Right kidney (tissue), 1 donor: ENCODE data around the gene PLP2.

Experiments used
- DNase-seq: peaks from one replicate; pipeline ENCODE4 v3.0.0-alpha.2; 2016

PLP2 gene

DNA sequence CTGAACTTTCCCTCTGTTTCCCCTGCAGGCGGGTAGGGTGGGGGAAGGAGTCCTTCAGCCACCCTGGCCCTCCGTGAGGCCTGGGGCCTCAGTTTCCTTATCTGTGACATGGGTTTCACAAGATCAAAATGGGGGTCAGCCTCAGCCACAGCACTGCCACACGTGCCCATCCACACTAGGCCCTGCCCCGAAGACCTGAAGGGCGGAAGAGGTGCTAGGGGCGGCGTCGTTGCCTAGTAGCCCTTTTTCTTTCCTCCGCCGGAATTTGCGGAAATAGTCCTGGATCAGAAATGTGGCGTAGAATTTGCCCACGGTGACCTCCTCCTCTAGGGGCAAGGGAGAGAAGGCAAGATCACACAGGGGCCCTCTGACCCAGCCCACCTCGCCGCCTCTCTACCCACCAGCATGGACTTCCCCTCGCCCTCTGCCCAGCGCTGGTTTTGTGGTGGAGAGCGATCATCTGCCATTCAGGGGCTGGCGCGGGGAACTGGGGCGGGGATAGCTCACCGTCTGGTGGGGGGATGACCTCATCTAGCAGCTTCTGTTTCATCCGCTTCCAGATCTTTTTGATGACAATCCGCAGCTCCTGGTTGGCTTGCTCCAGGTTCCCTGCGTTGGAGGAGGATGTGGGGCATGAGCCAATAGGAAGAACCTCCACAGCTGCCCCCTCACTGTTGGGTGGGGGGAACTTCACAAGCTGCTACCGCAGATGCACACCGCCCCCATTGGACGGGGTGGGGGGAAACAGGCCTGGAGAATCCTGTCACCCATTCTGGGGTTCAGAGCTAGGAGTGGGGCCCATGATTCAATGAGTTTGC, 37.9 kb downstream of the PLP2 start:
- no peak for DNase-seq

DNA sequence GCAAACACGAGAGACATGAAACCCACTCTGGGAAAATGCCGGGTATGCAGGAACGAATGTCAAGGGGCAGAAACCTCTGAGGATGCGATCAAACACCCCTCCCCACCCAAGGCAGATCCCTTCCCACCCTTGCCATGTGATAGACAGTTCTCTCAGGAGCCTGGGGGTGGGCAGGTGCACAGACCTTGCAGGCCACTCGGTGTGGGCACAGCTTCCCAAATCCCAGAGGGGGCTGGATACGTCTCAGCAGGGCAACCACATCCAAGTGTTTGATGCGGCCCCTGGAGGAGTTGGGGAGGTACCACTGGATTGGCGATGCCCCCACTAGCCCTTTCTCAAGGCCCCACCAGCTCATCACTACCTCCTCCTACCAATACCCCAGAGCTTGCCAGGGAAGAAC, 38.7 kb downstream of the PLP2 start:
- no peak for DNase-seq

DNA sequence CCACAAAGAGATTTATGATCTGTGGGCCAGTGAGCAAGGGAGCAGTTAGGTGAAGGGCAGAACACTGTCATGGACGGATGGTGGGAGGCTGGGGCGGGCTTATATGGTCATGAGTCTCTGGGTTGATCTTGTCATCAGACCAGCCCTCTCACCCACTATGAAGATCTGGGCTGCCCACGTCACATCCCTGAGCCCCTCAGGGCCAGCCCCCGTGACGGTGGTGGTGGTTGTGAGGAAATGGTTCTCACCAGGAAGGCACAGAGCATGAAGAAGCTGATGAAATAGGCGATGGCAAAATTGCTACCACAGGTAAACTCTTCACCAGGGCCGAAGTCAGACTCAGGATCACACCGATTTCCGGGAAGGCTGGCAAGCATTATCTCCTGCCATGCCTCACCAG, 39.4 kb downstream of the PLP2 start:
- DNase-seq, result no peak

DNA sequence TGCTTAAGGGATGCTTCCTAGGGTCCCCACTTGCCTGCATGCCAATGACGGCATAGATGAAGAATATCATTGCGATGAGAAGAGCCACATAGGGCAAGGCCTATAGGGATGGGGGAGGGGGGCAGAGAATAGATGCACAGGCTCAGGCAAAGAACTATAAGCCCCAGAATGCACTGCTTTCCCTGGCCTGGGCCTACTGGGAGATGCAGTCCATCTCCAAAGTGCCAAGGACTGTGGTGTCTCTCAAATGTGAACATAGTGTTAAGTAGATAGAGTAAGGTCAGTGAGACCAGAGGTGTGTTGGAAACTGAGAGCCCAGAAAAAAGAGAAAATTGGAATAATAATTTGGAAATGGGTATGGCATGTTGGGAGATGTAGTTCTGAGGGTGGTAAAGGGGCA, 40.5 kb downstream of the PLP2 start:
- DNase-seq, result no peak

DNA sequence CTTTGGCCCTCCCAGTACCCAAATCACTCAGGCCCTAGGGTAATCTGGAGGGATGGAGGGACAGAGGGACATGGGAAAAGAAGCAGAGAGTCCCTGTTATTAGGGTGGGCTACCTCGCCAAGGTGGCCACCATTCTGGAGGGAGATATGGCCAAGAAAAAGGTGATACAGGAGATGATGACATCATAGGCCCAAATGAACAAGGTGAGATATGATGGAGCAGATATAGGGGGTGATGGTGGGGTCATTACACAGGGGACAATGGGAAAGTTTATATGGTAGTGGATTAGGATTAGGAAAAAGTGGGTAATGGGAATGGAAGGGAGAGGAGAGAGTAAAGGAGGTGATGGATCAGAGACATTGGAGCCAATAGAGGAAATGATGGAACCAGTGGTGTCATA, 41.2 kb downstream of the PLP2 start:
- no peak for DNase-seq

DNA sequence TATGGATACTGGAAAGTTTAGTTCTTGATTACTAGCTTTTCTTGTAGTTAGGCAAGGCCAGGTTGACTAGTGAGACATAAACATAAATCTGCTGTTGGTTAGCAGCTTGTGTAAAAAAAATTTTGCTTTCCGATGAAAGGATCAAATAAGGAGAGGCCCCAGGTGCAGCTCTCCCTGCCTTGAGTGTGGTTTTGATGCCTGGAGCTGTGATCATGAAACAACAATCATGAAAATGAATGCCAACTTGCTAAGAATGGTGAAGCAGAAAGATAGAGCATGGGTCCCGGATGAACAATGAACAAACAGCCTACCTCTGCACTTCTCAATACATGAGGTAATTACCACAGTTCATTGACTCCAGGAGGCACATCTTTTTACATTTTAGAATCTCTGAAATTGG, 42.7 kb downstream of the PLP2 start:
- no peak for DNase-seq

DNA sequence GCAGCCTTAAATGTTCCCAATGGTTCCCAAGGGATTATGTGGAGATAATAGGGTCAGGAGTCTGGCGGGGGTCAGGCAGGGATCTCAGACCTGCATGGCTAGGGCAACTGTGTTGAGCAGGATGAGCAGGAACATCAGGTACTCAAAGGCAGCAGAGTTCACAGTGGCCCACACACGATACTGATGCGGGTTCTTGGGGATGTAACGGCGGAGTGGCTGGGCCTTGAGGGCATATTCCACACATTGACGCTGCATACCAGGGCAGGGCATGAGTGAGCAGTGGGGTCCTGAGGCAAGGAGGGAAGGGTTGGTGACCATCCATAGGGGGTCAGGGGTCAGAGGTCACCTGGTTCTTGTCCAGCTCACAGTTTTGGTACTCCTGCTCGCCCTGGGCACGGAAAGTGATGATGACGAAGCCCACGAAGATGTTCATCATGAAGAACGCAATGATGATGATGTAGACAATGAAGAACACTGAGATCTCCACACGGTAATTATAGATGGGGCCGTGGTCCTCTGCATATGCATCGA, 43.4 kb downstream of the PLP2 start:
- no peak for DNase-seq

DNA sequence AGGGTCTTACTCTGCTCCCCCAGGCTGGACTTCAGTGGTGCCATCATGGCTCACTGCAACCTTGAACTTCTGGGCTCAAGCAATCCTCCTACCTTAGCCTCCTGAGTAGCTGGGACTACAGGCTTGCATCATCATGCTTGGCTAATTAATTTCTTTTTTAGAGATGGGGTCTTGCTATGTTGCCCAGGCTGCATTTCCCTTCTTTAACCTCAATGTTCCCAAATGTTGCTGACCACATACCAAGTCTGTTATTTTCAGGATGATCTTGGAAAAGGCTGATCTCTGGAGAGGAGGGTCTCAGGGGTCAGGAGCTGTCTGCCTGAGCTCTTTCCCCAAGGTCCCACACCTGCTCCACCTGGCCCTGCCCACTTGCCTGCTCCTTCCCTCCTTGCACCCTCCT, 48.4 kb downstream of the PLP2 start:
- no peak for DNase-seq

DNA sequence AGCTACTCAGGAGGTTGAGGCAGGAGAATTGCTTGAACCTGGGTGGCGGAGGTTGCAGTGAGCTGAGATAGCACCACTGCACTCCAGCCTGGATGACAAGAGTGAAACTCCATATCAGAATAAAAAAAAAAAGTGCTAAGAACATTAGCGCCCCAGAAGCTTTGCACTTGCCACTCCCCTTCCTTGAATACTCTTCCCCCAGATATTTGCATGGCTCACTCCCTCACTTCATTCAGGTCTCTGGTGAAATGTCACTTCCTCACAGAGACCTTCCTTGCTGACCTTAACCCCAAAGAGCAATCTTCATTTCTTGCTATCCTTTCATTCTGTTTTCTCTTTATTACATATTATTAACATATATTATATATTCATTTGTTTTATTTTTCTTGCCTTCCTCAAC, 50.2 kb downstream of the PLP2 start:
- DNase-seq, result no peak
